ENCODE results near the gene DCTN3. TPM values are rescaled to one million over a fixed set of nuclear protein-coding genes. Genes with fewer than 3 reads are reported as not detected.
A peak's percentile ranks its signal among the peaks of the same experiment; 100 is the strongest.

Gene DCTN3
- total RNA-seq, 3 donors from 2014 or later = 58.8 to 69.2 (median 64.2) TPM

DNA sequence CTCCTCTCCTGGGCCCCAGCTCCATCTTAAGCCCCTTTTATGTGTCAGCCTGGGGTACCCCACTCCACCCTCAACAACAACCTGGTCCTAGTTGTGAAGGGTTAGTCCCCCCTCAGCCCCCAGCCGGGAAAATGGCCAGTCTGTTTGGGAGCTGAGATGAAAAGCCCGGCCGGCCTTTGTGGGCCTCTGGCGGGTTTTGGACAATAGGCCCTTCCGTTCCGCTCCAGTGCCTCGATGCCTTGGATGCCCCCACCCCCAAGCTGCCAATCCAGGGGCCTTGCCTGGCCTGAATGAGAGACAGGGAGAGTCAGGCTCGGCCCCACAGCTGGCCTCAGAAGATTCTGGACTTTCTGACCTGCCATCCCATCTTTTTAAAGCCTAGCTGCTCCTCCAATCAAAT lies 39.9 kb downstream of the DCTN3 start:
- Mint-ChIP-seq H3K9me3 (no peaks in the 10 kb centered on the region), H3K36me3 (ENCODE audit: insufficient read depth) (no peaks in the 10 kb centered on the region), H3K4me1 (ENCODE audit: low read depth) (peaks cover 6% of the 10 kb centered on the region), H3K4me3 (no peak overlapping the region), H3K27me3 (ENCODE audit: low read depth) (peaks cover 78% of the 10 kb centered on the region)
- DNase-seq (no peak), ATAC-seq (no peak)

DNA sequence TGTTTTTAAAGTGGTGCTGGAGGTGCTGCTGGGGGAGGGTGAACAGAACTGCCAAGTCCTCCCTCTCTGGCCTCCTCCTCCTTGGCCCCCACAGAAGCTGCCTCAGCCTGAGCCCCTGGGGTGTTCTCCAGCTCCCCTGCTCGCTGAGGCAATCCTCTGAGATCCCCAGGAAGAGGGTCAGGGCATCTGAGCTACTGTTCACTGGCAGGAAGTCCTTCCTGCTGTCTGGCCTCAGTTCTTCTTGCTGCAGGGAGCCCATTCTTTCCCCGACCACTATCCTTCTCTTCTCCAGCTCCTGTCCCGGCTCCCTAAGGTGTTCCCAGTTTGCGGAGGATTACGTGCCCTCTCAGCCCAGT lies 40.5 kb downstream of the DCTN3 start:
- Mint-ChIP-seq H3K4me1 (ENCODE audit: low read depth) (peaks cover 6% of the 10 kb centered on the region), H3K27me3 (ENCODE audit: low read depth) (peaks cover 77% of the 10 kb centered on the region), H3K9me3 (no peaks in the 10 kb centered on the region), H3K36me3 (ENCODE audit: insufficient read depth) (no peaks in the 10 kb centered on the region), H3K4me3 (no peak overlapping the region)
- ATAC-seq (no peak), DNase-seq (no peak)

DNA sequence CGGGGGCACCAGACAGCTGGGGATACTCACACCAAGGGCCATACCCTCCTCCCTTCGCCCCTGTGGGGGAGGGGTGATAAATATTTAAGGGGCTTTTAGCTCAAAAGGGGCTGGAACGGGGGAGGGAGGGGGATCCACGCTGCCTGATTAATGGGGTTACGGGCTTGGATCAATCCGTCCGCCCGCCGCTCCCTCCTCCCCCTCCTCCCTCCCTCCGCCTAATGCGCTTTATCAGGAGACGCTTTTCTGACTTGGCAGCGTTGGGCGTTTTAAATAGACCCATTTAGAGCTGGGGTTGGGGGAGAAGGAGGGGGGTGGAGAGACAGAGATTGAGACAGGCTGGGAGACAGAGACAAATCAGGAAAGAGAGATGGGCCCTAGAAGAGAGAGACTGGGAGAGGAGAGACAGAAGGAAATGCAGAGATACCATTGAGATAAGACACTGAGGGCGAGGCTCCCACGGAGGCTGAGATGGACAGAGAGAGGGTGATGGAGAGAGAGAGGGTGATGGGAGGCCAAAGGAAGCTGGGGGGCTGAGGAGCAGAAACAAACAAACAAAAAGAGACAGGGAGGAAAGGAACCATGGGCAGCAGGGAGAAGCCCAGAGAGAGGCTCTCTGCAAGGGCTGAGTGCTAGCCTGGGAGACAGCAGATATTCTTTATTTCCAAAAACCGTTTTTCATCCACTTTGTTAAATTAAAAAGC lies 41.0 kb downstream of the DCTN3 start:
- no peak for DNase-seq
- peaks cover 75% of the 10 kb centered on the region for H3K27me3 Mint-ChIP-seq (ENCODE audit: low read depth)
- H3K36me3 Mint-ChIP-seq (ENCODE audit: insufficient read depth) = no peaks in the 10 kb centered on the region
- peaks cover 6% of the 10 kb centered on the region for H3K4me1 Mint-ChIP-seq (ENCODE audit: low read depth)
- ATAC-seq = no peak
- H3K9me3 Mint-ChIP-seq = no peaks in the 10 kb centered on the region
- H3K4me3 Mint-ChIP-seq = peak overlapping the region; percentile 50

DNA sequence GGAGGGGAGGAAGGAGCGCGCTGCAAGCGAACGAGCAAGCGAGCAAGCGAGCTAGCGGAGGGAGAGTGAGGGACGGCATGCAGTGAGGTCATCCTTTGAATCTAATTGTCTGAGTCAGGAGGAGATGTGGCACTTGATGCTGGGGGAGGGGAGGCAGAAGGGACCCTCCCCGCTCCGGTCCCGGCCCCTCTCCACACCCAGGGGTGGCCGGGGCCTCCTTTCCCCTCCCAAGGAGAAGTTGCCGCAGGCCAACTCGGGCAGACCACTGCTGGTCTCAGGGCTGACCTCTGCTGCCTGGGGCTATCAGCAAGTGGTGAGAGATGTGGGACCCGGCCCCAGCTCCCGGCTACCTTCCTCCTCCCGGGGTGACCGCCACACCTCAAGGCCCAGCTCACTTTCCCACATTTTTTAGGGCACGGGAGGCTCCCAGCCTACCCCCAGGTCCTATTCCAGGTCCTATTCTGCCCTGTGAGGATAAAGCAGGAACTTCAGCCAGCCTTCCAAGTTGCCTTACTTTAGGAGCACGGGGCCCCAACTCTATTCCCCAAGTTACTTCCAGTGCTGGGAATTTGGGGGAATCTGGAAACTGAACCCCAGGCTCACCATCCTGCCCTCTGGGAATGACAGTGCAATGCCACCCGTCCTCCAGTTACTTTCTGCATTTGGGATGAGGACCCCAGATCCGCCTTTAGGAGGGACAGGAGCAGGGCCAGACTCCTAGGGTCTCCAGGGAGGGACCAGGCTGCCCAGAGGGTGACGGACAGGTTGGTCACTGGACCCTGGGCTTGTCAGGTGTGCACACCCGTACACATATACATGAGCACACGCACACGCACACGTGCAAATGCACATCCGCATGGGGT lies 41.8 kb downstream of the DCTN3 start:
- Mint-ChIP-seq H3K36me3 (ENCODE audit: insufficient read depth) (no peaks in the 10 kb centered on the region), H3K27me3 (ENCODE audit: low read depth) (peaks cover 74% of the 10 kb centered on the region), H3K4me3 (peak overlapping the region; percentile 50), H3K4me1 (ENCODE audit: low read depth) (peaks cover 6% of the 10 kb centered on the region), H3K9me3 (no peaks in the 10 kb centered on the region)
- ATAC-seq = peak; percentile 65 to 70
- DNase-seq = no peak

DNA sequence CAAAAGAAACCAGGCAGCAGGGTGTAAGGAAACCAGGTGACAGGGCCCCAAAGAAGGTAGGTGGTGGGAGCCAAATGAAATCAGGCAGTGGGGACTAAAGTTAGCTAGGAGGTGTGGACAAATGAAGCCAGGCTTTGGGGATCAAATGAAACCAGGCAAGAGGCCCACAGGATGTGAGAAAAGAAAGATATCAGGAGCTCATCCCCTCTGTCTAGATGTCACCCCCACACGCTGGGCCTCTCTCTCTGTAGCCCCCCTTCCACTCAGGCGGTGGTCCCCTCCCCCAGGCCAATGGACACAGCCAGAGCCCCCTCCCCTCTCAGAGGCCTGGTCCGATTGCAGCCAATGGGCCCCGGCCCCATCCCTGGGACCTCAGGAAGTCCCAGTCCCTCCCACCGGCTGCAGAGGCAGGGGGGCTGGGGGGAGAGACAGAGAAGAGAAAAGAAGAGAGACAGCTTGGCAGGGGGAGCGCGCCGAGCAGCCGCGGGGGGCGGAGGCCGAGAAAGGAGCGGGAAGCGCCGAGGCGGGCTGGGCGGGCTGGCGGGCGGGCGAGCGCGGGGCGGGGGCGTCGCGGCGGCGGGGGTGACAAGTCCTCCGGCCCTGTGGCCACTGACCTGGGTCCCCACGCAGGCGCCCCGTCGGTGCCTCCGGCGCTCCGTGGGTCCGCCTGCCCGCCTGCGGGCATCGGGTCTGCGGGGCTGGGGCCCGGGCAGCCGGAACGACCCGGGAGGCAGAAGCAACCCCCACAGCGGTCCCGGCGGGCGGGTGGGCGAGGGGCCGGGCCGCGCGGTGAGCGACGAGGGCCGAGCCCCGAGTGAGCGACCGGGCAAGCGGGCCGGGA lies 42.7 kb downstream of the DCTN3 start:
- Mint-ChIP-seq H3K9me3 (no peaks in the 10 kb centered on the region), H3K36me3 (ENCODE audit: insufficient read depth) (no peaks in the 10 kb centered on the region), H3K27me3 (ENCODE audit: low read depth) (peaks cover 68% of the 10 kb centered on the region), H3K4me3 (peak overlapping the region; percentile 65), H3K4me1 (ENCODE audit: low read depth) (peaks cover 6% of the 10 kb centered on the region)
- no peak for DNase-seq
- ATAC-seq = peak; percentile 29 to 33

DNA sequence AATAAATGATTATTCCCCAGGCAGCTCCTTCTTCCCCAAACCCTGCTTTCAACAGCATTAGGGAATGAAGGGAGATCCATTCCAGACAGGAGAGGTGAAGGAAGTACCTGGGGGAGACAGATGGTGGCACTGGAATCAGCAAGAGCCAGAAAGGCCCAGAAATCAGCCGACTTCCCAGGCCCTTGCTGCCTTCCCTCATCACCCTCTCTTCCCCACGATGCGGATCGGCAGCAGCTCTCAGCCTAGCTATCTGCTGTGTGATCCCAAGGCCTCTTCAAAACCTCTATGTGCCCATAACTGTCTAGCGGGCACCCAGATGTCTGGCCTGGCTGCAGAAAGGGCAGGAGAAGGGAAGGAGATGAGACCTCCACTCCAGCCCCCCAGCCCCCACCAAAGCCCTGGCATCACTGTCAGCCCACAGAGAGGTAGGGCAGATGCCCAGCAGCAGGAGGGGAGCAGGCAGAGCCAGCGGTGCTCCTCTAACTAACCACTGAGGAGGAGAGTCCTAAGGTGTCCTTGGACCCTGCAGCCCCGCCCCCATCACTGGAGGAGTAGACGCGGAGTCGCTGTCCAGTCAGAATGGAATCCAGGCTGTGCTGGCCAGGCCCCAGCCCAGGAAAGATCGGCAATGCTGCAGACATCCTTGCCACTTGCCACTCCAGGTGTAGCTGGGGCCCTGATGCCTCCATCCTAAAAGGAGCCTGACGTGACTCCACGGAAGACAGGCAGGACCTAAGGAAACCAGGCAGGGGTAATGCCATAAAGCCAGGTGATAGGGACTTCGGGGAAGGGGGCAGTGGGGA lies 43.5 kb downstream of the DCTN3 start:
- H3K4me1 Mint-ChIP-seq (ENCODE audit: low read depth) = peaks cover 6% of the 10 kb centered on the region
- no peaks in the 10 kb centered on the region for H3K9me3 Mint-ChIP-seq
- H3K27me3 Mint-ChIP-seq (ENCODE audit: low read depth) = peaks cover 67% of the 10 kb centered on the region
- no peak for DNase-seq
- peak overlapping the region; percentile 65 for H3K4me3 Mint-ChIP-seq
- no peaks in the 10 kb centered on the region for H3K36me3 Mint-ChIP-seq (ENCODE audit: insufficient read depth)
- no peak for ATAC-seq

DNA sequence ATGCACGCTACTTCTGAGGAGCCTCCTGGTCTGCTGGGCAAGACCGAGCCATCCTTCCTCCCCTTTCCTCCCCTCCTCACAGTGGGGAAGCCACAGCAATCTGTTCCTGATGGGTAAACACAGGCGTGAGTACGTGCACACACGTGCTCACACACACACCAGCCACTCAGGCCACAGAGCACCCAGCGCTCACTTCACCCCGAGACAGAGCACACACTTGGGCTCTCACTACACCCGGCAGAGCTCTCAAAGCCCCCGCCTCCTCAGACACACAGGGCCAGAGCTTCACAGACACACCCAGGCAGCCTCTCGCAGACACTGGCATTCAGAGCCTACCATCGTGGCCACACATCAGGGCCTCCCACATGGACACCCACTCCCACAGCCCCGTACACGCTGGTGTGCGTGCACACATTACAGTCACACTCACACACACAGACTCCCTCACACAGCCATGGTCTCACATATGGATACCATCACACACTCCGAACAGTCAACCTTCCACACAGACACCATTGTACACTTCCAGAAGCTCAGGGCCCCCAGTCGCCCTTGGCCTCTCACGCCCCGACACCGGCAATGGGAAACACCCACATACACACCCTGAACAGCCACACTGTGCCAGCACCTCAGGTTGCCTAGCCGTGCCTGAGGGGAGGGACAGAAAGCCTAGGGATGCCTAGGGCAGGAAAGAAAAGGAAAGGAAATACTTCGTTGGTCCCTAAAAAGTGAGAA lies 44.3 kb downstream of the DCTN3 start:
- Mint-ChIP-seq H3K36me3 (ENCODE audit: insufficient read depth) (no peaks in the 10 kb centered on the region), H3K9me3 (no peaks in the 10 kb centered on the region), H3K4me3 (no peak overlapping the region), H3K27me3 (ENCODE audit: low read depth) (peaks cover 63% of the 10 kb centered on the region), H3K4me1 (ENCODE audit: low read depth) (peaks cover 6% of the 10 kb centered on the region)
- no peak for DNase-seq
- no peak for ATAC-seq

DNA sequence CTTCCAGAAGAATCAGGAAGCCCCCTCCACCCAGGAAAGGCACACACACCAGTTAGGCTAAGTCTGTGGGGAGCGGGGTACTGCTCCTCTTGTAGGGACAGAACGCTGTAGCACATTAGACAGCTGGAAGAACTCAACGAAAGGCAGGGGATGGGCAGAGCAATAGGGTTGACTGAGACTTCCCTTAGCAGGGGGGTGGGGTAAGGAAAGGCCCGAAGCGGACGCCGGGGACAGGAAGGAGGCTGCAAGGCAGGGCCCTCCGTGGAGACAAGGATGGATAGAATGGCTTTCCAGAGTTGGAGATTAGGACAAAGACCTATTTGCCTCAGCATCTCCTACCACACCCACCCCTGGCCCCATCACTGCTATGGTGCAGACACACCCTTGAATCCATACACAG lies 45.1 kb downstream of the DCTN3 start:
- Mint-ChIP-seq H3K36me3 (ENCODE audit: insufficient read depth) (no peaks in the 10 kb centered on the region), H3K4me1 (ENCODE audit: low read depth) (peaks cover 6% of the 10 kb centered on the region), H3K27me3 (ENCODE audit: low read depth) (peaks cover 55% of the 10 kb centered on the region), H3K9me3 (no peaks in the 10 kb centered on the region), H3K4me3 (no peak overlapping the region)
- ATAC-seq = no peak
- no peak for DNase-seq

DNA sequence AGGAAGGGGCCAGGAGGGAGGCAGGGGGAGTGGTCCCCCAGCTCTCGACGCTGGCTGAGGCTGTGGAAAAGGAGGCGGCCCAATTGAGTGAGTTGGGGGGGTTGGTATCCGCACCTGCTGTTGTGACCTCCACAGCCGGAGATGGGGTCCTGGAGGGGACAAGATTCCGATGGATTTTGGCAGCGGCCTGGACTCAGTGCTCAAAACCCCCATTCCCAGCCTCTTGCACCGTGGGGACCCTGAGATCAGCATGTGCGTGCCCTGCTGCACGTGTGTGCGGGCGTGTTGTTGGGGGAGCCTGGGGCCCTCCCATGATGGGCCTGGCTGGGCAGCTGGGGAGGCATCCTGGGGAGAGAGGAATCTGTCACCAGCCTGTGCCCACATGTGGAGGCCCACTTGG lies 45.7 kb downstream of the DCTN3 start:
- H3K4me1 Mint-ChIP-seq (ENCODE audit: low read depth) = peaks cover 6% of the 10 kb centered on the region
- no peaks in the 10 kb centered on the region for H3K9me3 Mint-ChIP-seq
- ATAC-seq (no peak), DNase-seq (no peak)
- H3K36me3 Mint-ChIP-seq (ENCODE audit: insufficient read depth) = no peaks in the 10 kb centered on the region
- H3K4me3 Mint-ChIP-seq = no peak overlapping the region
- H3K27me3 Mint-ChIP-seq (ENCODE audit: low read depth) = peaks cover 53% of the 10 kb centered on the region

DNA sequence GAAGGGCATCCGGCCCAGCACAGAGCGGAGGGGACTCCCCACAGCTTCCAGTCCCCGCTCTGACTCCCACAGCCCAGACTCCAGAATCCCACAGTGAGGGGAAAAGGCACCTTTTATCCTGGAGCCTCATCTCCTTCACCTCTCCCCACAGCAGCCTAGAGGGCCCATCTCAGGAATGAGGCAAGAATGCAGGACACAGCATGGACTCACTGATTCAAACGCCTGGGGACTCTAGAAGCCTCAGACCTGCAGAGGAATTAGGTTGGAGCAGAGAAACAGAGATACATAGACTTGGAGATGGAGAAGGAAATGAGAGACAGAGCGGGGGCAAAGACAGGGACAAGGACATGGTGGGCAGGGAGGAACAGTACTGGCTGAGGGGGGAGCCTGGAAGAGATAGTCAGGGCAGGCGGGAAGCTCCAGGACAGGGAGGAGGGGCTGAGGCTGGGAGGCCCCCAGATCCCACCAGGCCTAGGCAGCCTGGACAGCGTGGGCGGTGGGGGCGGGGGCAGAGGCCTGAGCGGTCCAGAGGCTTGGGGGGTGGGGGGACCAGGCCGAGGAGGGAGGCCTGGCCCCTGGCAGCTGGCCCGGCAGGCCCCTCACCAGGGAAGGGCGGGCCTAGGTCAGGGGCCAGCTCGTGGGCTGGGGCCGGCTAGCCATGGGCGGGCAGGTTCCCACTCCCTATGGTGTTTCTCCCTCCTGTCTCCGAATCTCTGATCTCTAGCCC lies 46.5 kb downstream of the DCTN3 start:
- ATAC-seq (no peak), DNase-seq (no peak)
- no peak overlapping the region for H3K4me3 Mint-ChIP-seq
- no peaks in the 10 kb centered on the region for H3K36me3 Mint-ChIP-seq (ENCODE audit: insufficient read depth)
- no peaks in the 10 kb centered on the region for H3K9me3 Mint-ChIP-seq
- H3K4me1 Mint-ChIP-seq (ENCODE audit: low read depth) = peaks cover 4% of the 10 kb centered on the region
- H3K27me3 Mint-ChIP-seq (ENCODE audit: low read depth) = peaks cover 47% of the 10 kb centered on the region

DNA sequence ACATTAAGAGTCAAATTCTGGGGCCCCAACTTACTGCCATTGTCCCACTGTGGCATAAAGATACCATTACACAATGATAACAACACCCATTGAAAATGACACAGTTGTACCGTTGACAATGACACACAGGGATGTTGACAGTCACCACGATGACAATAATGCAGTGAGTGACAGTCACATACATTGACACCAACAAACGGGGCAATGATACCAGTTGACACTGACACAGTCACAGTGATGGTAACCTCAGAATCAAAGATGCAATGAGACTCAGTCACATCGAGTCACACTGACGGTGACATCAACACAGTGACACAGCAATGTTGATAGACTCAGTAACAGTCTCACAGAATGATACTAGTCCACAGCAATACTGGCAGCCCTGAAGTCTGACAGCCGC lies 47.7 kb downstream of the DCTN3 start:
- peaks cover 4% of the 10 kb centered on the region for H3K4me1 Mint-ChIP-seq (ENCODE audit: low read depth)
- DNase-seq (no peak), ATAC-seq (peak; percentile 32 to 57)
- H3K9me3 Mint-ChIP-seq = no peaks in the 10 kb centered on the region
- H3K36me3 Mint-ChIP-seq (ENCODE audit: insufficient read depth) = no peaks in the 10 kb centered on the region
- H3K4me3 Mint-ChIP-seq = no peak overlapping the region
- peaks cover 47% of the 10 kb centered on the region for H3K27me3 Mint-ChIP-seq (ENCODE audit: low read depth)

DNA sequence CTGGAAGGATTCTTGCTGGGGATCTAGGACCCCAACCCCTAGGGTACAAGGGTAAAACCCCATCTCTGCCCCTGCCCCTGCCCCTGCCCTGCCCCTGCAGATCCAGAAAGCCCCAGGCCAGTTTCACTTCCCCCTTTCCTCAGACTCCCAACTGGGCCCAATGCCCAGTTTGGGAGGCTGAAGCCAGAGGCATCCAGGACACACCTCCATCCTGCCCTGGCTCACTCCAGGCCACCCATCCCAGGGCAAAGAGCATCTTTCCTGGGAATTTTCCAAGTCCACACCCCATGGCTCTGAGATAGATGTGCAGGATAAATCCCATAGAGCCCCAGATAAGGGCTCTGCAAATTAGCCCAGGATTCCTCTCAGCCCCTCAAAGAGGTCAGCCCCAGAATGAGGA lies 48.2 kb downstream of the DCTN3 start:
- H3K27me3 Mint-ChIP-seq (ENCODE audit: low read depth) = peaks cover 46% of the 10 kb centered on the region
- no peak overlapping the region for H3K4me3 Mint-ChIP-seq
- DNase-seq (no peak), ATAC-seq (no peak)
- H3K9me3 Mint-ChIP-seq = no peaks in the 10 kb centered on the region
- H3K4me1 Mint-ChIP-seq (ENCODE audit: low read depth) = no peaks in the 10 kb centered on the region
- no peaks in the 10 kb centered on the region for H3K36me3 Mint-ChIP-seq (ENCODE audit: insufficient read depth)

DNA sequence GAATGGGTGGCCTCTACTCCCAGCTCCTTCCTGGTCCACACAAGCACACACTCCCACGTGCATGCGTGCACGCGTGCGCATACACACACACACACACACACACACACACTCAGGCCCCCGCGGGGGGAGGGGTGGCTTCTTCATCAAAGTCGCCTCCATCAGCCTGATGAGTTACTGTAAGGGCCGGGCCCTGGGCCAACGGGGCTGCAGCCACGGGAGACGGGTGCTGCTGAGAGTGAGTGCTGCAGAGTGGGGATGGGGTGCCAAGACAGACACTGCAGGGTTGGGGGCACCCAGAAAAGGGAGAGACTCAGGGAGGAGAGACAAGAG lies 48.8 kb downstream of the DCTN3 start:
- no peak overlapping the region for H3K4me3 Mint-ChIP-seq
- H3K4me1 Mint-ChIP-seq (ENCODE audit: low read depth) = no peaks in the 10 kb centered on the region
- H3K36me3 Mint-ChIP-seq (ENCODE audit: insufficient read depth) = no peaks in the 10 kb centered on the region
- H3K27me3 Mint-ChIP-seq (ENCODE audit: low read depth) = peaks cover 47% of the 10 kb centered on the region
- ATAC-seq (no peak), DNase-seq (no peak)
- no peaks in the 10 kb centered on the region for H3K9me3 Mint-ChIP-seq
